Measurements from ENCODE around the gene E2F2. TPM values are rescaled to one million over a fixed set of nuclear protein-coding genes. Genes with fewer than 3 reads are reported as not detected.
"Not testable (repeated sequence)": the region's sequence is repeated elsewhere in the genome, so short reads cannot be mapped to it uniquely, and the experiment has no call there.

Gene E2F2
- total RNA-seq, 1 experiment from 2014 or later, result 5.1 TPM

- Histone ChIP-seq H3K9me3 (ENCODE audit: control insufficient read depth, low read depth, low read length) (no peaks in the 10 kb centered on the region), H3K14ac (ENCODE audit: insufficient read depth, low read length) (no peak overlapping the region), H4K20me1 (ENCODE audit: control insufficient read depth, insufficient read depth, insufficient read length) (no peaks in the 10 kb centered on the region), H2BK12ac (ENCODE audit: insufficient read length, low read depth, low read length) (no peak overlapping the region), H3K27ac (ENCODE audit: insufficient read length, low read depth, low read length) (no peak overlapping the region), H3K79me2 (ENCODE audit: insufficient read depth, low read length) (no peaks in the 10 kb centered on the region), H3K9ac (ENCODE audit: extremely low read depth, insufficient read length, low read length) (no peak overlapping the region), H3K56ac (ENCODE audit: insufficient read length, low read depth, low read length) (no peak overlapping the region), H2AFZ (ENCODE audit: low read length) (no peak overlapping the region), H4K5ac (ENCODE audit: insufficient read length, low read depth, low read length) (no peak overlapping the region), H3K79me1 (ENCODE audit: insufficient read depth, low read depth, low read length, poor library complexity, severe bottlenecking) (no peaks in the 10 kb centered on the region), H2BK15ac (ENCODE audit: low read depth, low read length) (no peak overlapping the region), H3K23me2 (ENCODE audit: insufficient read length, low read depth, low read length, poor library complexity, severe bottlenecking) (no peaks in the 10 kb centered on the region), H2BK5ac (ENCODE audit: insufficient read length, low read length) (no peak overlapping the region), H3K27me3 (ENCODE audit: insufficient read depth, low read length) (no peaks in the 10 kb centered on the region), H2AK5ac (ENCODE audit: insufficient read length, low read length) (no peak overlapping the region), H2BK20ac (ENCODE audit: low read depth, low read length, poor library complexity, severe bottlenecking) (no peak overlapping the region), H3K4ac (ENCODE audit: low read depth, low read length) (no peak overlapping the region), H3K23ac (ENCODE audit: insufficient read length, low read depth, low read length) (no peak overlapping the region), H3K4me1 (ENCODE audit: insufficient read depth, low read length) (no peaks in the 10 kb centered on the region), H3K18ac (ENCODE audit: insufficient read length, low read depth, low read length) (no peak overlapping the region), H3T11ph (ENCODE audit: low read length) (no peak overlapping the region), H4K91ac (ENCODE audit: insufficient read length, low read depth, low read length) (no peak overlapping the region), H2BK120ac (ENCODE audit: low read depth, low read length, poor library complexity, severe bottlenecking) (no peak overlapping the region), H4K8ac (replicated peaks; ENCODE audit: insufficient read length, low read depth, low read length) (no peak overlapping the region), H3K4me2 (ENCODE audit: insufficient read depth, insufficient read length, low read length) (no peak overlapping the region)
- no peak overlapping the region for H3K27ac Mint-ChIP-seq
- H3K4me1 Mint-ChIP-seq, result peaks cover 0 to 2% of the 10 kb centered on the region in 2 experiments; a peak in 1 of 4 replicates
- H3K27me3 Mint-ChIP-seq (ENCODE audit: low read depth), result peaks cover 34% of the 10 kb centered on the region
- H3K4me3 Mint-ChIP-seq, result no peak overlapping the region
- TF ChIP-seq, protein P1, sequence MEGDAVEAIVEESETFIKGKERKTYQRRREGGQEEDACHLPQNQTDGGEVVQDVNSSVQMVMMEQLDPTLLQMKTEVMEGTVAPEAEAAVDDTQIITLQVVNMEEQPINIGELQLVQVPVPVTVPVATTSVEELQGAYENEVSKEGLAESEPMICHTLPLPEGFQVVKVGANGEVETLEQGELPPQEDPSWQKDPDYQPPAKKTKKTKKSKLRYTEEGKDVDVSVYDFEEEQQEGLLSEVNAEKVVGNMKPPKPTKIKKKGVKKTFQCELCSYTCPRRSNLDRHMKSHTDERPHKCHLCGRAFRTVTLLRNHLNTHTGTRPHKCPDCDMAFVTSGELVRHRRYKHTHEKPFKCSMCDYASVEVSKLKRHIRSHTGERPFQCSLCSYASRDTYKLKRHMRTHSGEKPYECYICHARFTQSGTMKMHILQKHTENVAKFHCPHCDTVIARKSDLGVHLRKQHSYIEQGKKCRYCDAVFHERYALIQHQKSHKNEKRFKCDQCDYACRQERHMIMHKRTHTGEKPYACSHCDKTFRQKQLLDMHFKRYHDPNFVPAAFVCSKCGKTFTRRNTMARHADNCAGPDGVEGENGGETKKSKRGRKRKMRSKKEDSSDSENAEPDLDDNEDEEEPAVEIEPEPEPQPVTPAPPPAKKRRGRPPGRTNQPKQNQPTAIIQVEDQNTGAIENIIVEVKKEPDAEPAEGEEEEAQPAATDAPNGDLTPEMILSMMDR (conservative IDR thresholded peaks at IDR 0.05), result no peak
- H3K9me3 Mint-ChIP-seq, result no peaks in the 10 kb centered on the region; a peak in 1 of 5 replicates
- H3K36me3 Mint-ChIP-seq (ENCODE audit: insufficient read depth in 1 of 3, low read depth in 3 of 3), result no peaks in the 10 kb centered on the region
- no CpG with 5 or more reads among the region's 7 CpGs for WGBS (ENCODE audit: extremely low coverage, insufficient read length, low lambda C conversion rate)
- peak; percentile 41 for DNase-seq
These were observed 34.4 kb downstream of the E2F2 start for GRCh38 chr1:23496490-23497181.

DNA sequence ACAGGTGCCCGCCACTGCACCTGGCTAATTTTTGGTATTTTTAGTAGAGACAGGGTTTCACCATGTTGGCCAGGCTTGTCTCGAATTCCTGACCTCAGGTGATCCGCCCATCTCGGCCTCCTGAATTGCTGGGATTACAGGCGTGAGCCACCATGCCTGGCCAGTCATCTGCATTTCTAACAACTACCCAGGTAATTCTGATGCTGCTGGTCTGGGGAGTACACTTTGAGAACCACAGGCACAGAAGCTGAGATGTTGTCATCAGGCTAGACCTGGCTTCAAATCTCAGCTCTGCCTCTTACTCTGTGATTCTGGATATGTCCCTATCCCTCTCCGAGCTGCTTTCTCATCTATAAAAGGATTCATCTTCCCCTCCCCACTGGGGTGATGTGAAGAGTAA is 36.2 kb downstream of the E2F2 start:
- H3K36me3 Mint-ChIP-seq (ENCODE audit: insufficient read depth in 1 of 3, low read depth in 3 of 3), result not testable (repeated sequence)

More for the DNA sequence above, 36.2 kb downstream of the E2F2 start:
- not testable (repeated sequence) for H3K18ac ChIP-seq (ENCODE audit: insufficient read length, low read depth, low read length); H3K4me3 Mint-ChIP-seq; H4K5ac ChIP-seq (ENCODE audit: insufficient read length, low read depth, low read length); H3K27ac ChIP-seq (ENCODE audit: insufficient read length, low read depth, low read length); H3K14ac ChIP-seq (ENCODE audit: insufficient read depth, low read length); H3K9me3 Mint-ChIP-seq; H3K56ac ChIP-seq (ENCODE audit: insufficient read length, low read depth, low read length); H3K4me2 ChIP-seq (ENCODE audit: insufficient read depth, insufficient read length, low read length); H3K27me3 ChIP-seq (ENCODE audit: insufficient read depth, low read length); H3K23ac ChIP-seq (ENCODE audit: insufficient read length, low read depth, low read length); H3K4me1 ChIP-seq (ENCODE audit: insufficient read depth, low read length); H2BK5ac ChIP-seq (ENCODE audit: insufficient read length, low read length); H3T11ph ChIP-seq (ENCODE audit: low read length); H2AFZ ChIP-seq (ENCODE audit: low read length); H3K79me2 ChIP-seq (ENCODE audit: insufficient read depth, low read length); H3K27ac Mint-ChIP-seq; H2BK15ac ChIP-seq (ENCODE audit: low read depth, low read length); DNase-seq; H3K23me2 ChIP-seq (ENCODE audit: insufficient read length, low read depth, low read length, poor library complexity, severe bottlenecking); H2BK20ac ChIP-seq (ENCODE audit: low read depth, low read length, poor library complexity, severe bottlenecking); H3K4me1 Mint-ChIP-seq; H4K8ac ChIP-seq (replicated peaks; ENCODE audit: insufficient read length, low read depth, low read length); H4K91ac ChIP-seq (ENCODE audit: insufficient read length, low read depth, low read length); H2BK12ac ChIP-seq (ENCODE audit: insufficient read length, low read depth, low read length); H2AK5ac ChIP-seq (ENCODE audit: insufficient read length, low read length); H3K4ac ChIP-seq (ENCODE audit: low read depth, low read length); H3K9me3 ChIP-seq (ENCODE audit: control insufficient read depth, low read depth, low read length); H2BK120ac ChIP-seq (ENCODE audit: low read depth, low read length, poor library complexity, severe bottlenecking); H3K9ac ChIP-seq (ENCODE audit: extremely low read depth, insufficient read length, low read length); H3K79me1 ChIP-seq (ENCODE audit: insufficient read depth, low read depth, low read length, poor library complexity, severe bottlenecking); H4K20me1 ChIP-seq (ENCODE audit: control insufficient read depth, insufficient read depth, insufficient read length)
- WGBS (ENCODE audit: extremely low coverage, insufficient read length, low lambda C conversion rate), result no CpG with 5 or more reads among the region's 6 CpGs
- peaks cover 43% of the 10 kb centered on the region for H3K27me3 Mint-ChIP-seq (ENCODE audit: low read depth)
